Measurements from ENCODE around the gene COL19A1.

DNA sequence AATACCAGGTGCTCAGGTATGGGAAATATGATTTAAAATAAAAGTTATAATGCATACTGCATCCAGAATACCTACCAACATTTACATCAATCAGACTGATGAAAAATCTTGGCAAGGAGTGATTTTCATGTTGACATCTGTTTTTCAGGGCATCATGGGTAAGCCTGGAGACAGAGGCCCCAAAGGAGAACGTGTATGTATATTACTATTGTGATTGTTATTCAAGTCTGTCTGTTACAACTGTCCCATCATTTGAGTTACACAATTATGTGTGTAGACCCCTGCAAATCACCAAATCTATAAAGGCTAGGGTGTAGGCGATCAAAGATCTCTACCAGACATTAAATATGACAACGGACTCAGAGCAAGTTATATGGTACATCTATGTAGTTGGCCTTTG lies 318.4 kb downstream of the COL19A1 start:
- TF ChIP-seq, protein P1, sequence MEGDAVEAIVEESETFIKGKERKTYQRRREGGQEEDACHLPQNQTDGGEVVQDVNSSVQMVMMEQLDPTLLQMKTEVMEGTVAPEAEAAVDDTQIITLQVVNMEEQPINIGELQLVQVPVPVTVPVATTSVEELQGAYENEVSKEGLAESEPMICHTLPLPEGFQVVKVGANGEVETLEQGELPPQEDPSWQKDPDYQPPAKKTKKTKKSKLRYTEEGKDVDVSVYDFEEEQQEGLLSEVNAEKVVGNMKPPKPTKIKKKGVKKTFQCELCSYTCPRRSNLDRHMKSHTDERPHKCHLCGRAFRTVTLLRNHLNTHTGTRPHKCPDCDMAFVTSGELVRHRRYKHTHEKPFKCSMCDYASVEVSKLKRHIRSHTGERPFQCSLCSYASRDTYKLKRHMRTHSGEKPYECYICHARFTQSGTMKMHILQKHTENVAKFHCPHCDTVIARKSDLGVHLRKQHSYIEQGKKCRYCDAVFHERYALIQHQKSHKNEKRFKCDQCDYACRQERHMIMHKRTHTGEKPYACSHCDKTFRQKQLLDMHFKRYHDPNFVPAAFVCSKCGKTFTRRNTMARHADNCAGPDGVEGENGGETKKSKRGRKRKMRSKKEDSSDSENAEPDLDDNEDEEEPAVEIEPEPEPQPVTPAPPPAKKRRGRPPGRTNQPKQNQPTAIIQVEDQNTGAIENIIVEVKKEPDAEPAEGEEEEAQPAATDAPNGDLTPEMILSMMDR (IDR thresholded peaks at IDR 0.05; ENCODE audit: low read length): no peak
- TF ChIP-seq EZH2phosphoT487 (IDR thresholded peaks at IDR 0.05; ENCODE audit: low read length): no peak

All from MM.1S (cell line).